Measurements from ENCODE around the gene SUMO1. TPM values are rescaled to one million over a fixed set of nuclear protein-coding genes. Genes with fewer than 3 reads are reported as not detected.
"Not testable (repeated sequence)": the region's sequence is repeated elsewhere in the genome, so short reads cannot be mapped to it uniquely, and the experiment has no call there.

The SUMO1 gene
- polyA plus RNA-seq, 3 donors = 30.4 to 159 (median 156) TPM

- Histone ChIP-seq H3K79me2 (ENCODE audit: insufficient read depth, low read length) (no peaks in the 10 kb centered on the region), H3K27me3 (ENCODE audit: control insufficient read depth in 2 of 2, insufficient read depth in 2 of 2, low read length in 2 of 2) (no peaks in the 10 kb centered on the region), H3K4me1 (ENCODE audit: control insufficient read depth in 1 of 2, insufficient read depth in 2 of 2, low read length in 2 of 2) (no peaks in the 10 kb centered on the region), H3K4me3 (replicated peaks in 1 of 3; ENCODE audit: low read depth in 2 of 3, low read length in 3 of 3) (no peak overlapping the region), H3K9ac (ENCODE audit: insufficient read depth, low read length, poor library complexity, severe bottlenecking) (no peak overlapping the region), H3K27ac (ENCODE audit: low read depth in 1 of 2, low read length in 2 of 2) (no peak overlapping the region), H4K20me1 (ENCODE audit: insufficient read depth, low read length) (no peaks in the 10 kb centered on the region), H3K4me2 (replicated peaks; ENCODE audit: extremely low read depth, low read length, poor library complexity, severe bottlenecking) (no peak overlapping the region), H3K36me3 (replicated peaks in 1 of 2; ENCODE audit: control insufficient read depth in 1 of 2, insufficient read depth in 2 of 2, low read length in 2 of 2) (no peaks in the 10 kb centered on the region), H2AFZ (ENCODE audit: insufficient read depth, low read depth, low read length, poor library complexity, severe bottlenecking) (no peak overlapping the region), H3K9me3 (replicated peaks in 1 of 2; ENCODE audit: control insufficient read depth in 1 of 2, insufficient read depth in 1 of 2, low read length in 2 of 2) (peaks cover 0 to 5% of the 10 kb centered on the region in 2 donors)
- 91% methylated on average over 7 of the region's 10 CpGs for WGBS (ENCODE audit: insufficient coverage)
- H3K4me1 Mint-ChIP-seq = peaks cover 6% of the 10 kb centered on the region
- H3K27me3 Mint-ChIP-seq (ENCODE audit: low read depth in 3 of 3) = peaks cover 2 to 4% (median 3%) of the 10 kb centered on the region in 3 donors
- H3K9me3 Mint-ChIP-seq = peaks cover 0 to 17% (median 4%) of the 10 kb centered on the region in 7 donors
- H3K27ac Mint-ChIP-seq = no peak overlapping the region
- H3K4me3 Mint-ChIP-seq = no peak overlapping the region
- no peaks in the 10 kb centered on the region for H3K36me3 Mint-ChIP-seq
- TF ChIP-seq, protein P1, sequence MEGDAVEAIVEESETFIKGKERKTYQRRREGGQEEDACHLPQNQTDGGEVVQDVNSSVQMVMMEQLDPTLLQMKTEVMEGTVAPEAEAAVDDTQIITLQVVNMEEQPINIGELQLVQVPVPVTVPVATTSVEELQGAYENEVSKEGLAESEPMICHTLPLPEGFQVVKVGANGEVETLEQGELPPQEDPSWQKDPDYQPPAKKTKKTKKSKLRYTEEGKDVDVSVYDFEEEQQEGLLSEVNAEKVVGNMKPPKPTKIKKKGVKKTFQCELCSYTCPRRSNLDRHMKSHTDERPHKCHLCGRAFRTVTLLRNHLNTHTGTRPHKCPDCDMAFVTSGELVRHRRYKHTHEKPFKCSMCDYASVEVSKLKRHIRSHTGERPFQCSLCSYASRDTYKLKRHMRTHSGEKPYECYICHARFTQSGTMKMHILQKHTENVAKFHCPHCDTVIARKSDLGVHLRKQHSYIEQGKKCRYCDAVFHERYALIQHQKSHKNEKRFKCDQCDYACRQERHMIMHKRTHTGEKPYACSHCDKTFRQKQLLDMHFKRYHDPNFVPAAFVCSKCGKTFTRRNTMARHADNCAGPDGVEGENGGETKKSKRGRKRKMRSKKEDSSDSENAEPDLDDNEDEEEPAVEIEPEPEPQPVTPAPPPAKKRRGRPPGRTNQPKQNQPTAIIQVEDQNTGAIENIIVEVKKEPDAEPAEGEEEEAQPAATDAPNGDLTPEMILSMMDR (IDR thresholded peaks at IDR 0.05) = no peak
- DNase-seq = no peak
- intact Hi-C loops (cut with micrococcal nuclease) = no loop called here
Measured at GRCh38 chr2:202249521-202250253, 11.3 kb upstream of the SUMO1 start.

- H3K36me3 ChIP-seq (replicated peaks in 1 of 2; ENCODE audit: control insufficient read depth in 1 of 2, insufficient read depth in 2 of 2, low read length in 2 of 2); H3K9me3 ChIP-seq (replicated peaks in 1 of 2; ENCODE audit: control insufficient read depth in 1 of 2, insufficient read depth in 1 of 2, low read length in 2 of 2); DNase-seq; H2AFZ ChIP-seq (ENCODE audit: insufficient read depth, low read depth, low read length, poor library complexity, severe bottlenecking); intact Hi-C loops (cut with micrococcal nuclease); H3K4me1 ChIP-seq (ENCODE audit: control insufficient read depth in 1 of 2, insufficient read depth in 2 of 2, low read length in 2 of 2); H3K4me3 ChIP-seq (replicated peaks in 1 of 3; ENCODE audit: low read depth in 2 of 3, low read length in 3 of 3); H3K27me3 Mint-ChIP-seq (ENCODE audit: low read depth in 3 of 3); H3K4me3 Mint-ChIP-seq; H3K9ac ChIP-seq (ENCODE audit: insufficient read depth, low read length, poor library complexity, severe bottlenecking); H3K4me1 Mint-ChIP-seq; H3K27me3 ChIP-seq (ENCODE audit: control insufficient read depth in 2 of 2, insufficient read depth in 2 of 2, low read length in 2 of 2); H3K36me3 Mint-ChIP-seq; H3K27ac ChIP-seq (ENCODE audit: low read depth in 1 of 2, low read length in 2 of 2); H3K4me2 ChIP-seq (replicated peaks; ENCODE audit: extremely low read depth, low read length, poor library complexity, severe bottlenecking); H3K79me2 ChIP-seq (ENCODE audit: insufficient read depth, low read length); H4K20me1 ChIP-seq (ENCODE audit: insufficient read depth, low read length): not testable (repeated sequence)
- H3K9me3 Mint-ChIP-seq = peaks cover 0 to 17% (median 4%) of the 10 kb centered on the region in 7 donors
- peak overlapping the region in 2 of 7 donors; percentile 19 to 23 for H3K27ac Mint-ChIP-seq
- no CpG with 5 or more reads among the region's 5 CpGs for WGBS (ENCODE audit: insufficient coverage)
Measured at GRCh38 chr2:202247710-202248109, 9.3 kb upstream of the SUMO1 start.
